Measurements from ENCODE around the gene MRTFB.

DNA sequence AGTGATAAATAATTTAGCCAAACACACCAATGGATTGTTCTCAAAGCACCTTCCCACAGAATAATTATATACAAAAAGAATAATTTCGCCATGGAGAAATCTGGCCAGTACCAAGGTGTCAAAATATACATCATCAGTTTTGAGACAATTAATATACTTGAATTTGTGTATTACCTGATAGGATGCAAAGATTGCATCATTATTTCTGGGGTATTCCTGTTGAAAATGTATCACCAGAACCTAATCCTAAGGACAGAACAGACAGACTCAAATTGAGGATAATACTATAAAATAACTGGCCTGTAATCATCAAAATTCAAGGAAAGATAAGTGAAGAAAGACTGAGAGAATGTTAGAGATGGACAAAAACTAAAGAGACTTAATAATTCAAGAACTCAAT lies 111.9 kb downstream of the MRTFB start:
- TF ChIP-seq SP1 (IDR thresholded peaks at IDR 0.05) (no peak), ARNT (IDR thresholded peaks at IDR 0.05) (no peak)

All from HEK293T (cell line).